PFSK-1 (cell line): ENCODE results near the gene RPL23.

Experiments used
- FOXP2 ChIP-seq: optimal IDR thresholded peaks from 2 replicates; pipeline ENCODE3; 2011; ENCODE audit warnings: borderline replicate concordance, control low read depth, inconsistent platforms; ENCODE audit not compliant: insufficient read depth; ENCODE audit errors: extremely low read length, extremely low read depth
- POLR2AphosphoS5 ChIP-seq: IDR thresholded peaks from 2 replicates; pipeline ENCODE4 v1.6.1; 2012; ENCODE audit warnings: low read depth, mild to moderate bottlenecking, control low read depth, low read length, moderate library complexity
- SIN3A ChIP-seq: IDR thresholded peaks from 2 replicates; pipeline ENCODE4 v1.6.1; 2012; ENCODE audit warnings: mild to moderate bottlenecking, low read length, moderate library complexity, borderline replicate concordance; ENCODE audit not compliant: insufficient read depth
- TAF1 ChIP-seq: IDR thresholded peaks from 2 replicates; pipeline ENCODE4 v1.6.1; 2012; ENCODE audit warnings: low read length, control low read depth, borderline replicate concordance; ENCODE audit not compliant: insufficient read depth
- TF ChIP-seq, protein P1 (sequence below), 2 experiments: IDR thresholded peaks; 2 replicates each; pipeline versions ENCODE4 v1.6.1 to v1.8.0; 2011 to 2012; ENCODE audit warnings: low read depth in 2 of 2, low read length in 2 of 2, control low read depth in 1 of 2, inconsistent platforms in 1 of 2, mild to moderate bottlenecking in 1 of 2, moderate library complexity in 1 of 2; ENCODE audit not compliant: insufficient read depth in 1 of 2

RPL23 gene

DNA sequence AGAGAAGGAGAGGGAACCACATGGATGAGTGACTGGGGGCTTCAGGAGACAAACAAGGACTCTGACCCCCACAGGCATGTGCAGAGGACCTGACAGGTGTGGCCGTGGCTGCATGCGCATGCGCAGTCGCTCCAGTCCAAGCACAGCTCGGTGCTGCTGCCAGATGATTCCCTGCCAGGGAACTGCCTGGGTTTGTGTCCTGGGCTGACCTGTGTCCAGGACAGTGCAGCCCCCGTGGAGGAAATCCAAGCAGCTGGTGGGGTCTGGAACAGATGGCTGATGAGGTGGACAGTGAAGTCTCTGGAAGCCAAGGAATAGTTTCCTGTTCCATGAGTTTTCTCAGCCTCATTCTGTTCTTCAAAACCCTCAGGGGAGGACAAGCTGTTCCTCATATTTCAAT, 43.7 kb upstream of the RPL23 start:
- TF ChIP-seq FOXP2 = no peak
- 0 out of 2 replicates have a peak, but pooled peaks have one; percentile 41 for TF ChIP-seq SIN3A

DNA sequence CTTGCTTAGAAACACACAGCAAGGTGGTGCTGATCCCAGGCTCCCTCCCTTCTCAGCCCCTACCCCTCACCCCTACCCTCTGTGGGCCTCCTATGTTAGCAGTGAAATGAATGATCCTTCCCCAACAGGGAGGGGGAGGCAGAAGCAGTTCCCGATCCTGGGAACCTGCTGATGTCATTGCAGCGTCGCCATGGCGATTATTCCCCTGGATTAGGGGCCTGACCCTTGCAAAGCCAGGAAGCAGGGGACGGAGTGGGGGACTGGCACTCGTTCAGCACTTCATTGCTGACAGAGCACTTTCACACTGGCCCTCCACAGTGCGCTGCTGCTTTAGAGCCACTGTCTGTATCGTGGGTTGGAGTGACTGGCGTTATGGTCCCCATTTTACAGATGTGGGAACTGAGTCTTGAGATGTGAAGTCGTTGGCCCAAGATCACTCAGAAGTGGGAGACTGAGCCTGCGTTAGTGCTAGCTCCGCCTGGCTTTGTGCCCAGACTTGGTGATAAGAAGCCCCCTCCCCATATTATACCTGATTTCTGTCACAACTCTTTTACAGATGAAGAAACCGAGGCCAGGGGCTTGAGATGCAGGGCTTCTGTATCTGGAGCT, 42.9 kb upstream of the RPL23 start:
- TF ChIP-seq POLR2AphosphoS5 = no peak
- TF ChIP-seq TAF1 = no peak
- TF ChIP-seq, protein P1, sequence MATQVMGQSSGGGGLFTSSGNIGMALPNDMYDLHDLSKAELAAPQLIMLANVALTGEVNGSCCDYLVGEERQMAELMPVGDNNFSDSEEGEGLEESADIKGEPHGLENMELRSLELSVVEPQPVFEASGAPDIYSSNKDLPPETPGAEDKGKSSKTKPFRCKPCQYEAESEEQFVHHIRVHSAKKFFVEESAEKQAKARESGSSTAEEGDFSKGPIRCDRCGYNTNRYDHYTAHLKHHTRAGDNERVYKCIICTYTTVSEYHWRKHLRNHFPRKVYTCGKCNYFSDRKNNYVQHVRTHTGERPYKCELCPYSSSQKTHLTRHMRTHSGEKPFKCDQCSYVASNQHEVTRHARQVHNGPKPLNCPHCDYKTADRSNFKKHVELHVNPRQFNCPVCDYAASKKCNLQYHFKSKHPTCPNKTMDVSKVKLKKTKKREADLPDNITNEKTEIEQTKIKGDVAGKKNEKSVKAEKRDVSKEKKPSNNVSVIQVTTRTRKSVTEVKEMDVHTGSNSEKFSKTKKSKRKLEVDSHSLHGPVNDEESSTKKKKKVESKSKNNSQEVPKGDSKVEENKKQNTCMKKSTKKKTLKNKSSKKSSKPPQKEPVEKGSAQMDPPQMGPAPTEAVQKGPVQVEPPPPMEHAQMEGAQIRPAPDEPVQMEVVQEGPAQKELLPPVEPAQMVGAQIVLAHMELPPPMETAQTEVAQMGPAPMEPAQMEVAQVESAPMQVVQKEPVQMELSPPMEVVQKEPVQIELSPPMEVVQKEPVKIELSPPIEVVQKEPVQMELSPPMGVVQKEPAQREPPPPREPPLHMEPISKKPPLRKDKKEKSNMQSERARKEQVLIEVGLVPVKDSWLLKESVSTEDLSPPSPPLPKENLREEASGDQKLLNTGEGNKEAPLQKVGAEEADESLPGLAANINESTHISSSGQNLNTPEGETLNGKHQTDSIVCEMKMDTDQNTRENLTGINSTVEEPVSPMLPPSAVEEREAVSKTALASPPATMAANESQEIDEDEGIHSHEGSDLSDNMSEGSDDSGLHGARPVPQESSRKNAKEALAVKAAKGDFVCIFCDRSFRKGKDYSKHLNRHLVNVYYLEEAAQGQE (IDR thresholded peaks at IDR 0.05; ENCODE audit: insufficient read depth in 1 of 2, low read depth in 2 of 2, low read length in 2 of 2) = no peak
- TF ChIP-seq FOXP2 = no peak
- TF ChIP-seq SIN3A = no peak

DNA sequence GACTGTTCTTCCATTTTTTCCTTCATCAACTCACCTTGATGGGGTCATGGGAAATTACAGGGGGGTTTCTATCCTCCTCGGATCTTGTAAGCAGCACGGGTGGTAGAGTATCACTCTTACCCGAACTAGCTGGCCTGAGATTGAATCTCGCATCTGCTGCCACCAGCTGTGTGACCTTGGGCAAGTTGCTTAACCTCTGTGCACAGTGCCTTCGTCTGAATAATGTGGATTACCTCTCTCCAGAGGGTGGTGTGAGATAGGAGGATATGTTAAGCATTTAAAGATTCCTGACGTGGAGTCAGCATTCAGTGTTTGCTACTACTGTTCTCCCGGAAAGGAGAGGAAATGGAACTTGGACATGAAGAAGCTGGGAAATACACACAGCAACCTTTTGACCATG, 40.8 kb upstream of the RPL23 start:
- no peak for TF ChIP-seq POLR2AphosphoS5
- TF ChIP-seq TAF1 = no peak
- TF ChIP-seq, protein P1 (IDR thresholded peaks at IDR 0.05; ENCODE audit: insufficient read depth in 1 of 2, low read depth in 2 of 2, low read length in 2 of 2) = no peak
- TF ChIP-seq FOXP2 = no peak
- no peak for TF ChIP-seq SIN3A

DNA sequence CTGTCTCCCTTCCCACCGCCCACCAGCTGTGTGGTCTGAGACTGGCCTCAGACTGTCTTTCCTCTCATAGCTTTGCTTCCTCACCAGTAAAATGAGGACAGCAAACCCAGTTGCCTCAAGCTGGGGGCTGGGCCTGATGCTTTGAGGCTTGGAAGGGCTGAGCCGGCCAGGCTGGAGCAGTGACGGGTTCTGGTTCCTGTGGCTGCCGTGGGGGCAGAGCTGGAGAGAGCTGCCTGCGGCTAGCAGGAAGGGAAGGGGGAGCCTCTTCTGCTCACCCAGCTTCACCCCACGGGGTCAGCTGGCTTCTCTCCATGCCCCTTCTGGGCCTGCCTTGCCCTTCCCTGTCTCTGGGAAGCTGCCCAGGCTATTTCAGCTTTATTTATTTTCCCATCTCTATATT, 40.1 kb upstream of the RPL23 start:
- TF ChIP-seq SIN3A = no peak
- TF ChIP-seq POLR2AphosphoS5 = no peak
- no peak for TF ChIP-seq TAF1
- TF ChIP-seq FOXP2 = no peak
- TF ChIP-seq, protein P1 (IDR thresholded peaks at IDR 0.05; ENCODE audit: insufficient read depth in 1 of 2, low read depth in 2 of 2, low read length in 2 of 2) = no peak

DNA sequence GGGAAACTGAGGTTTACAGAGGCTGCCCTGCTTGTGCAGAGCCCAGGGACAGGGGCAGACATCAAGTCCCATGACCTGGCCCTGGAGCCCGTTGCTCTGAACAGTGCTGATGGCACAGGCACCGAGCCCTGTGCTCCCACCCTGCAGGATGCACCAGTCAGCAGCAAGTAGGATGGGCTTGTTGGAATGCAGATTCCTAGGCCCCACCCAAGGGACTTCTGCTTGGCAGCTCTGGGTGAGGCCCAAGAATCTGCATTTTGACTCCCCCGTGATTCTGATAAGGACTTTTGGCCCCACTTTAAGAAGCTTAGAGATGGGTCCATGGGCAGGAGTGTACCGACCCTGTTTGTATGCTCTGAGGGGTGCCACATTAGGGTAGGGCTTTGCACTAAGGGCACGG, 39.6 kb upstream of the RPL23 start:
- TF ChIP-seq, protein P1 (IDR thresholded peaks at IDR 0.05; ENCODE audit: insufficient read depth in 1 of 2, low read depth in 2 of 2, low read length in 2 of 2) = no peak
- no peak for TF ChIP-seq SIN3A
